ENCODE data around the gene ACBD7.

GRCh38 chr10:15103513-15103912, 14.9 kb upstream of the ACBD7 start:
- TF ChIP-seq CTCF (conservative IDR thresholded peaks at IDR 0.05 in 1 of 2, IDR thresholded peaks at IDR 0.05 in 1 of 2; ENCODE audit: extremely low read depth in 1 of 2, insufficient read depth in 1 of 2, low read depth in 1 of 2, low read length in 2 of 2) = no peak
- no peak for TF ChIP-seq EZH2 (IDR thresholded peaks at IDR 0.05; ENCODE audit: borderline replicate concordance, low read length)

Data from mammary epithelial cell (primary cell).